Neuronal stem cell (in vitro differentiated cells): ENCODE measurements around the gene RBM19.

ENCODE experiments used
- DNase-seq: peaks from one replicate; pipeline ENCODE4 v3.0.0-alpha.2; 2013; ENCODE audit warnings: low spot score
- H2AFZ ChIP-seq: one replicate; pipeline ENCODE4 v1.6.1; 2013; ENCODE audit warnings: mild to moderate bottlenecking, low read length, inconsistent platforms
- H2AK5ac ChIP-seq: 2 replicates; pipeline ENCODE4 v1.6.1; 2013; ENCODE audit warnings: low read depth, mild to moderate bottlenecking, inconsistent platforms, low read length, moderate library complexity, mixed read lengths
- H2BK120ac ChIP-seq: 2 replicates; pipeline ENCODE4 v1.6.1; 2013; ENCODE audit warnings: low read depth, mild to moderate bottlenecking, inconsistent platforms, low read length, moderate library complexity, mixed read lengths
- H2BK12ac ChIP-seq: one replicate; pipeline ENCODE4 v1.6.1; 2013; ENCODE audit warnings: low read length, inconsistent platforms
- H2BK15ac ChIP-seq: 2 replicates; pipeline ENCODE4 v1.6.1; 2013; ENCODE audit warnings: mild to moderate bottlenecking, low read length, inconsistent platforms, mixed read lengths
- H2BK5ac ChIP-seq: one replicate; pipeline ENCODE4 v1.6.1; 2013; ENCODE audit warnings: inconsistent platforms, mild to moderate bottlenecking, low read length, moderate library complexity
- H3K14ac ChIP-seq: one replicate; pipeline ENCODE4 v1.6.1; 2013; ENCODE audit warnings: low read length, inconsistent platforms
- H3K18ac ChIP-seq: 2 replicates; pipeline ENCODE4 v1.6.1; 2013; ENCODE audit warnings: low read length, inconsistent platforms
- H3K23ac ChIP-seq: 2 replicates; pipeline ENCODE4 v1.6.1; 2013; ENCODE audit warnings: low read depth, mild to moderate bottlenecking, mixed read lengths, low read length, inconsistent platforms; ENCODE audit not compliant: poor library complexity
- H3K27ac ChIP-seq: replicated peaks from 3 replicates; pipeline ENCODE4 v1.5.1; 2013; ENCODE audit warnings: low read length, inconsistent platforms
- H3K27me3 ChIP-seq, 3 experiments: 2 replicates each; pipeline ENCODE4 v1.6.1; 2013; ENCODE audit warnings: low read length in 3 of 3, mild to moderate bottlenecking in 2 of 3, inconsistent platforms in 1 of 3, low read depth in 1 of 3, mixed read lengths in 1 of 3, moderate library complexity in 1 of 3; ENCODE audit not compliant: control insufficient read depth in 3 of 3, insufficient read depth in 3 of 3
- H3K36me3 ChIP-seq, 2 donors: replicated peaks in 1 of 2; 2 replicates each; pipeline ENCODE4 v1.6.1; 2013; ENCODE audit warnings: low read length in 2 of 2; ENCODE audit not compliant: control insufficient read depth in 2 of 2, insufficient read depth in 2 of 2
- H3K4ac ChIP-seq: 2 replicates; pipeline ENCODE4 v1.6.1; 2013; ENCODE audit warnings: inconsistent platforms, mild to moderate bottlenecking, low read length, moderate library complexity
- H3K4me1 ChIP-seq, 2 donors: 1 replicate in 1 of 2; 2 replicates in 1 of 2; pipeline ENCODE4 v1.6.1; 2013; ENCODE audit warnings: low read length in 2 of 2, low read depth in 1 of 2; ENCODE audit not compliant: control insufficient read depth in 2 of 2, insufficient read depth in 1 of 2
- H3K4me2 ChIP-seq: one replicate; pipeline ENCODE4 v1.6.1; 2013; ENCODE audit warnings: mild to moderate bottlenecking, low read length, inconsistent platforms; ENCODE audit not compliant: insufficient read depth, poor library complexity, severe bottlenecking
- H3K4me3 ChIP-seq, 2 donors: 2 replicates each; pipeline ENCODE4 v1.5.1; 2013; ENCODE audit warnings: low read length in 2 of 2, mild to moderate bottlenecking in 2 of 2, inconsistent platforms in 1 of 2, moderate library complexity in 1 of 2
- H3K79me1 ChIP-seq: one replicate; pipeline ENCODE4 v1.6.1; 2013; ENCODE audit warnings: low read depth, mild to moderate bottlenecking, inconsistent platforms, low read length, moderate library complexity
- H3K9ac ChIP-seq: one replicate; pipeline ENCODE4 v1.6.1; 2013; ENCODE audit warnings: mild to moderate bottlenecking, low read depth, low read length, inconsistent platforms; ENCODE audit not compliant: poor library complexity
- H3K9me3 ChIP-seq, 2 donors: replicated peaks in 1 of 2; 2 replicates each; pipeline versions ENCODE3 to v1.6.1; 2013; ENCODE audit warnings: low read length in 2 of 2, mild to moderate bottlenecking in 2 of 2, inconsistent platforms in 1 of 2, low read depth in 1 of 2, mixed read lengths in 1 of 2, moderate library complexity in 1 of 2; ENCODE audit not compliant: control insufficient read depth in 2 of 2, insufficient read depth in 1 of 2
- H4K8ac ChIP-seq: one replicate; pipeline ENCODE4 v1.6.1; 2013; ENCODE audit warnings: low read depth, mild to moderate bottlenecking, inconsistent platforms, low read length, moderate library complexity
- H4K91ac ChIP-seq: one replicate; pipeline ENCODE4 v1.6.1; 2013; ENCODE audit warnings: low read length, low read depth, mild to moderate bottlenecking, inconsistent platforms; ENCODE audit not compliant: poor library complexity
- WGBS, 2 donors: extraction: QIAGEN DNeasy Blood & Tissue Kit; methylation state at CpG; one replicate each; pipeline ENCODE4 v1.1.7; 2013; ENCODE audit warnings: missing lambda C conversion rate in 2 of 2, mixed read lengths in 1 of 2; ENCODE audit not compliant: insufficient read length in 2 of 2, insufficient replicate concordance in 1 of 2; ENCODE audit errors: extremely low coverage in 2 of 2; 5-methylcytosine and 5-hydroxymethylcytosine counted together

Gene RBM19

GRCh38 chr12:113919791-113920190, 46.3 kb downstream of the RBM19 start:
- no peak overlapping the region for H3K14ac ChIP-seq
- no peak overlapping the region for H3K23ac ChIP-seq
- H4K91ac ChIP-seq, result no peak overlapping the region
- no peak overlapping the region for H3K9ac ChIP-seq
- H3K4me3 ChIP-seq, result no peak overlapping the region
- no CpG with 5 or more reads among the region's 5 CpGs for WGBS, 2 donors
- no peaks in the 10 kb centered on the region for H3K27me3 ChIP-seq
- H3K79me1 ChIP-seq, result no peaks in the 10 kb centered on the region
- H3K4me2 ChIP-seq, result no peak overlapping the region
- peaks cover 12 to 49% of the 10 kb centered on the region in 2 donors for H3K36me3 ChIP-seq
- no peak for DNase-seq
- H2BK120ac ChIP-seq, result no peak overlapping the region
- H4K8ac ChIP-seq, result no peak overlapping the region
- no peaks in the 10 kb centered on the region for H3K4me1 ChIP-seq
- no peak overlapping the region for H3K4ac ChIP-seq
- peak overlapping the region; percentile 11 for H2BK15ac ChIP-seq
- H2BK5ac ChIP-seq, result no peak overlapping the region
- no peaks in the 10 kb centered on the region for H3K9me3 ChIP-seq
- H2AK5ac ChIP-seq, result no peak overlapping the region
- no peak overlapping the region for H2AFZ ChIP-seq
- H3K18ac ChIP-seq, result peak overlapping the region; percentile 41
- H2BK12ac ChIP-seq, result no peak overlapping the region
- no peak overlapping the region for H3K27ac ChIP-seq

- no peak overlapping the region for H2AFZ ChIP-seq
- peaks cover 0 to under 1% of the 10 kb centered on the region in 2 donors for H3K4me1 ChIP-seq
- no peak for DNase-seq
- no peak overlapping the region for H3K4me2 ChIP-seq
- peaks cover 3 to 34% of the 10 kb centered on the region in 2 donors for H3K36me3 ChIP-seq
- no peak overlapping the region for H2BK5ac ChIP-seq
- H4K8ac ChIP-seq, result no peak overlapping the region
- no peak overlapping the region for H3K18ac ChIP-seq
- no peak overlapping the region for H3K4me3 ChIP-seq
- no peak overlapping the region for H3K23ac ChIP-seq
- H2BK12ac ChIP-seq, result no peak overlapping the region
- H3K27me3 ChIP-seq, result no peaks in the 10 kb centered on the region
- H3K4ac ChIP-seq, result no peak overlapping the region
- no peak overlapping the region for H2AK5ac ChIP-seq
- no peak overlapping the region for H3K9ac ChIP-seq
- no peak overlapping the region for H4K91ac ChIP-seq
- H2BK120ac ChIP-seq, result no peak overlapping the region
- no peaks in the 10 kb centered on the region for H3K9me3 ChIP-seq
- H3K79me1 ChIP-seq, result no peaks in the 10 kb centered on the region
- H2BK15ac ChIP-seq, result no peak overlapping the region
- no peak overlapping the region for H3K14ac ChIP-seq
- no CpG with 5 or more reads among the region's 13 CpGs for WGBS, 2 donors
- no peak overlapping the region for H3K27ac ChIP-seq
Measured at GRCh38 chr12:113918306-113918705, 47.8 kb downstream of the RBM19 start.

DNA sequence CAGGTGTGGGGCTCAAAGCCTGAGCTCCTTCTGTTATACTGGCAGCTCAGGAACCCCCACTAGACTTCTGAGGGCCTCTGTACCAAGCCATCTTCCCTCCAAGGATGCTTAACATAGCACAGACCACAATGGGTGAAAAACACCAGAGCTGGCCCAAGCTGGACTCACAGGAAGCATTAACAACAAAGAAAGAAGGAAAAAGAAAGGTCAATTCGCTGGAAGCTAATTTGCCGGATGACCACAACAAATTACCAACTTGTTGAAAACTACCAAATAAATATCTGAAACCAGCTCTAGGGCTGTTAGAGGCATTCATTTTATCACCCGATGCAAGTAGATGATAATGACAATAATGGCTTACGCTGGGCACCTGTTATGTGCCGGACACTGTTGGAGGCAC, 48.7 kb downstream of the RBM19 start:
- Histone ChIP-seq H4K8ac (no peak overlapping the region), H3K4ac (no peak overlapping the region), H2AFZ (no peak overlapping the region), H3K27ac (no peak overlapping the region), H3K27me3 (no peaks in the 10 kb centered on the region), H3K18ac (no peak overlapping the region), H2AK5ac (no peak overlapping the region), H3K14ac (no peak overlapping the region), H3K4me2 (no peak overlapping the region), H3K9ac (no peak overlapping the region), H3K4me3 (no peak overlapping the region), H3K23ac (no peak overlapping the region), H3K4me1 (peaks cover 0 to 3% of the 10 kb centered on the region in 2 donors), H3K9me3 (no peaks in the 10 kb centered on the region), H4K91ac (no peak overlapping the region), H2BK12ac (no peak overlapping the region), H3K36me3 (peaks cover 2 to 30% of the 10 kb centered on the region in 2 donors), H2BK120ac (no peak overlapping the region), H2BK15ac (no peak overlapping the region), H2BK5ac (no peak overlapping the region), H3K79me1 (no peaks in the 10 kb centered on the region)
- DNase-seq, result no peak
- WGBS, 2 donors, result no CpG with 5 or more reads among the region's 5 CpGs

DNA sequence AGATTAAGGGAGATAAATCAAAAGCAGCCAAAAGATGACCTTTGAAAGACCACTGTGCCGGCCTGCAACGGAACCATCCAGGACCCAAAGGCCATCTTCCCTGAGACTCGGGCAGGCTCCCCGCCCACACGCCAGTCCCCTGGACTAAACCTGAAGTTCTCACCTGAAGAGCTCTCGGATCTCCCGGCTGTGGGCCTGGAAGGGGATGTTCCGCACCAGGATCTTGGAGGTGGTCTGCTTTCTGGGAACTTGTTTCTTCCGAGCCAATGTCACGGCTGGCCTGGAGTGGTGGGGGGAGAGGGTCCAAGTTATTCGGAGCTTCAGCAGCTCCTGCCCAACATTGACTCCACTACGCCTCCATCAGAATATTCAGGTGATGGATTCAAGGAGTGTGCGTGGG, 51.3 kb downstream of the RBM19 start:
- no peak overlapping the region for H2BK120ac ChIP-seq
- H3K36me3 ChIP-seq, result peaks cover 2 to 23% of the 10 kb centered on the region in 2 donors
- H2AK5ac ChIP-seq, result no peak overlapping the region
- H2BK5ac ChIP-seq, result no peak overlapping the region
- no peak overlapping the region for H2AFZ ChIP-seq
- H3K27ac ChIP-seq, result no peak overlapping the region
- no peak overlapping the region for H4K91ac ChIP-seq
- no CpG with 5 or more reads among the region's 13 CpGs for WGBS, 2 donors
- H3K18ac ChIP-seq, result peak overlapping the region; percentile 20
- no peak overlapping the region for H2BK12ac ChIP-seq
- no peaks in the 10 kb centered on the region for H3K9me3 ChIP-seq
- H3K79me1 ChIP-seq, result no peaks in the 10 kb centered on the region
- no peak overlapping the region for H4K8ac ChIP-seq
- no peak overlapping the region for H3K9ac ChIP-seq
- no peak overlapping the region for H3K4ac ChIP-seq
- no peak overlapping the region for H3K4me3 ChIP-seq
- H3K23ac ChIP-seq, result no peak overlapping the region
- peaks cover 0 to 4% of the 10 kb centered on the region in 2 donors for H3K4me1 ChIP-seq
- H3K14ac ChIP-seq, result no peak overlapping the region
- no peaks in the 10 kb centered on the region for H3K27me3 ChIP-seq
- no peak for DNase-seq
- no peak overlapping the region for H2BK15ac ChIP-seq
- H3K4me2 ChIP-seq, result no peak overlapping the region
